ENCODE measurements around the gene PRR35.

DNA sequence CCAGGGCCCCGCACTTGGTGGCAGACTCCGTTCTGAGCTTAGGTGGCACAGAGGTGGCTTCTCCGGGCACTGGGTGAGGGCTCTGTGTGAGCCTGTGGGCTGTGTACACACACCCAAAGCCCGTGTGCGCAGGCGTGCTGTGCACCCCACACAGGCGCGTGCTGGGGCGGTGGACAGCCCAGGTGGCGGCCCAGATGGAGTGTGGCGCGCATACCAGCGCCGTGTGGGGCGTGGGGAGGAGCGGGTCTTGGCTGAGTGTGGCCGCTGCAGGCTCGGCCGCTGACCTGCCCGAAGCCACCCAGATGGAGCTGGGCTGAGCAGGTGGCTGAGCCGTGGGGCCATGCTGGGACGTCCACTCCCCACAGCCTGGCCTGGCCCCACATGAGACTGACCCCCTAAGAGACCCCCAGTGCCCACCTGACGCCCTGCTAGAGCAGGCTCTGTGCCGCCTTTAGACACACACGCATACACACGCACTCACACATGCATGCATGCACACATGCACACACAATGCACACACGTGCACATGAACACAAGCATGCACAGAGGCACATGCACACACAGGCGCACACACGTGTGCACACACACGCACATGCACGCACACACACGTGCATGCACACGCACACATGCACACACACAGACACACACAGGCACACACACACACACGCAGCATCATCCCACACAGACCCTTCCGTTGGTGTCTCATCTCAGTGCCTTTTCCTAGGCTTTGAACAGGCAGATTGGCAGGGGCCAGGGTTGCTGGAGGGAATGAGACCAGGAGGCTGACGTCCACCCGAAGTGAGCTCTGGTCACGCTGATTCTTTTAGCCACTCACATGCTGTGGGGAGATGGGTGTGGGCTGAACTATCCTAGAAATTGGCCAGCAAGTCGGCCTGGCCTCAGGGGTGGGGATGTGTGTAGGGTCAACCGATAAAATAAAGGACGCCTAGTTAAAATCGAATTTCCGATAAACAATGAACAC is 2.1 kb downstream of the PRR35 start:
- no peak for TF ChIP-seq ZNF274 (IDR thresholded peaks at IDR 0.05; ENCODE audit: low read depth, low read length)
- no peak for TF ChIP-seq SUZ12 (IDR thresholded peaks at IDR 0.05; ENCODE audit: extremely low read depth, insufficient read depth, insufficient read length)
